ENCODE measurements around the gene TSPAN4.
A peak's percentile ranks its signal among the peaks of the same experiment; 100 is the strongest.

TSPAN4 gene

GRCh38 chr11:911031-911889 lies 68.6 kb downstream of the TSPAN4 start:
- TF ChIP-seq, protein P1, sequence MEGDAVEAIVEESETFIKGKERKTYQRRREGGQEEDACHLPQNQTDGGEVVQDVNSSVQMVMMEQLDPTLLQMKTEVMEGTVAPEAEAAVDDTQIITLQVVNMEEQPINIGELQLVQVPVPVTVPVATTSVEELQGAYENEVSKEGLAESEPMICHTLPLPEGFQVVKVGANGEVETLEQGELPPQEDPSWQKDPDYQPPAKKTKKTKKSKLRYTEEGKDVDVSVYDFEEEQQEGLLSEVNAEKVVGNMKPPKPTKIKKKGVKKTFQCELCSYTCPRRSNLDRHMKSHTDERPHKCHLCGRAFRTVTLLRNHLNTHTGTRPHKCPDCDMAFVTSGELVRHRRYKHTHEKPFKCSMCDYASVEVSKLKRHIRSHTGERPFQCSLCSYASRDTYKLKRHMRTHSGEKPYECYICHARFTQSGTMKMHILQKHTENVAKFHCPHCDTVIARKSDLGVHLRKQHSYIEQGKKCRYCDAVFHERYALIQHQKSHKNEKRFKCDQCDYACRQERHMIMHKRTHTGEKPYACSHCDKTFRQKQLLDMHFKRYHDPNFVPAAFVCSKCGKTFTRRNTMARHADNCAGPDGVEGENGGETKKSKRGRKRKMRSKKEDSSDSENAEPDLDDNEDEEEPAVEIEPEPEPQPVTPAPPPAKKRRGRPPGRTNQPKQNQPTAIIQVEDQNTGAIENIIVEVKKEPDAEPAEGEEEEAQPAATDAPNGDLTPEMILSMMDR (IDR thresholded peaks at IDR 0.05; ENCODE audit: low read depth, low read length, missing control alignments): no peak
- H3K4me3 ChIP-seq (ENCODE audit: low read depth, low read length): peak overlapping the region; percentile 93
- no peak for DNase-seq (ENCODE audit: low read depth)

GRCh38 chr11:911890-912219 lies 69.2 kb downstream of the TSPAN4 start:
- H3K4me3 ChIP-seq (ENCODE audit: low read depth, low read length): 0 out of 2 replicates have a peak overlapping the region, but pooled peaks have one; percentile 93
- TF ChIP-seq, protein P1 (IDR thresholded peaks at IDR 0.05; ENCODE audit: low read depth, low read length, missing control alignments): no peak

GRCh38 chr11:912266-912665 lies 69.6 kb downstream of the TSPAN4 start:
- DNase-seq (ENCODE audit: low read depth): no peak
- TF ChIP-seq, protein P1 (IDR thresholded peaks at IDR 0.05; ENCODE audit: low read depth, low read length, missing control alignments): no peak
- no peak overlapping the region for H3K4me3 ChIP-seq (ENCODE audit: low read depth, low read length)

More at GRCh38 chr11:911890-912219, 69.2 kb downstream of the TSPAN4 start:
- DNase-seq (ENCODE audit: low read depth): no peak

DNA sequence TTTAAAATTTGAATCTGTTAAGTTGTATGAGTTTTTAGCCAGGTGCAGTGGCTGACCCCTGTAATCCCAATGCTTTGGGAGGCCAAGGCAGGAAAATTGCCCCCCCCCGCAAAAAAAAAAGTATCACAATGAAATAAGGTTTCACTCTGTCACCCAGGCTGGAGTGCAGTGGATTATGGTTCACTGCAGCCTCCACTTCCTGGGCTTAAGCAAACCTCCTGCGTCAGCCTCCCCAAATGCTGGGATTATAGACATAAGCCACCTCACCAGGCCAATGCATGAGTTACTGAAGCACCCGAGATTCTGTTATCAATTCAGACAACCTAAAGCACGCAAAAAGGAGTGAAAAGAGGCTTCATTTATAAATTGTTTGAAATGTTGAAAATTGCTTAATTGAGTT lies 70.4 kb downstream of the TSPAN4 start:
- no peak for DNase-seq (ENCODE audit: low read depth)
- H3K4me3 ChIP-seq (ENCODE audit: low read depth, low read length): no peak overlapping the region
- TF ChIP-seq, protein P1 (IDR thresholded peaks at IDR 0.05; ENCODE audit: low read depth, low read length, missing control alignments): no peak

DNA sequence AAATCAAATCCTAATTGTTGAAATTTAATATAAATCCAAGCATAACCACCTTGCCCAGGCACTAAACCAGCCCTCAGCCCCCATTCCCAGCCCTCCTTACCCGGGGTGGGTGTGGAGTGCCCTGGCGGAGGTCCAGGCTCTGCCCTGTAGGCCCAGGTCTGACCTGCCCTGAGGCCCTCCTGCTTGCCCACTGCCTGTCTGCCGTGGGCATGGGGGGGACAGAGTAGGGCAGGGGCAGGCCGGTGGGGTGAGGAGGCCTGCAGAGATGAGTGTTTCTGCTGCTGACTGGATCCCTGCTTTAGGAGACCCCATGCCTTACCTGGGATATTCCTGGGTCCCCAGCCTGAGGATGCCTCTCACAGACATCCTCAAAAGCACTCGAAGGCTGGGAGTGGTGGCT lies 71.6 kb downstream of the TSPAN4 start:
- TF ChIP-seq, protein P1 (IDR thresholded peaks at IDR 0.05; ENCODE audit: low read depth, low read length, missing control alignments): no peak
- no peak for DNase-seq (ENCODE audit: low read depth)
- no peak overlapping the region for H3K4me3 ChIP-seq (ENCODE audit: low read depth, low read length)

- H3K4me3 ChIP-seq (ENCODE audit: low read depth, low read length): no peak overlapping the region
- no peak for DNase-seq (ENCODE audit: low read depth)
- TF ChIP-seq, protein P1 (IDR thresholded peaks at IDR 0.05; ENCODE audit: low read depth, low read length, missing control alignments): no peak
Measured at GRCh38 chr11:914747-915501, 72.3 kb downstream of the TSPAN4 start.
